ENCODE measurements around the gene APOC3. TPM values are rescaled to one million over a fixed set of nuclear protein-coding genes. Genes with fewer than 3 reads are reported as not detected.

The APOC3 gene
- total and polyA plus RNA-seq, 10 of the 15 experiments (the other 5 are each of a cell fraction or from before 2014, with no cell fraction given) = 1.9 TPM; not detected in 9

DNA sequence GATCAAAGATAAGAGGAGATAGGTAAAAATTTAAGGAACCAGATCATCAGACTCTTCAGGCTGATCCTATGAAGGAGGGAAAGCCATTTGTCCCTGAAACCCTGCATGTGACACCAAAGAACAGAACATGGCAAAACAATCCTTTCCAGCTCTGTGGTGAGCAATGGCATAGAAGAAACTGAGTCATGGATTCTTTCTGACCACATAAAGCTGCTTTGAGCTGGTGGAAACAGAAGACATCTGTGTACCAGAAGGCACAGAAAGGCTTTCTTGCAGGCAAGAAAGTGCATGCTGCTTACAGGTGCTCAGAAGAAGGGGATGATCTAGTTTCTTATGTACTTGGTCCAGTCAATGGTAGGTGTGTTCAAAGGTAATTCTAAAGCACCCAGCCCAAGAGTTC lies 52.7 kb downstream of the APOC3 start:
- CTCF ChIA-PET = interaction anchor here (0.6 to 5.9 kb wide), 8 partner anchors 11 to 422 kb away, joined by 3 to 105 read pairs (median 3); partner anchors contain the start of gene APOA5
- H2AFZ ChIP-seq (ENCODE audit: control insufficient read depth, low read depth, low read length) = no peak overlapping the region
- H3K9me3 ChIP-seq (replicated peaks; ENCODE audit: control insufficient read depth, insufficient read depth, low read length) = no peaks in the 10 kb centered on the region
- in situ Hi-C loops (cut with MboI) (no loop called here), intact Hi-C loops (cut with micrococcal nuclease; ENCODE audit: unreplicated experiment) (no loop called here)
- no peak overlapping the region for H3K9ac ChIP-seq (ENCODE audit: control insufficient read depth, insufficient read depth, low read length)
- H3K4me3 ChIP-seq = no peak overlapping the region
- H3K79me2 ChIP-seq (ENCODE audit: control insufficient read depth, insufficient read depth, low read length) = no peaks in the 10 kb centered on the region
- H3K4me2 ChIP-seq (ENCODE audit: control insufficient read depth, insufficient read depth) = no peak overlapping the region
- RAD21 ChIA-PET (ENCODE audit: unreplicated experiment) = no interaction called here
- H3K4me1 ChIP-seq (ENCODE audit: control insufficient read depth, insufficient read depth, low read length) = no peaks in the 10 kb centered on the region
- no peak overlapping the region for H3K27ac ChIP-seq (ENCODE audit: control insufficient read depth, insufficient read depth)
- TF ChIP-seq FOXK2 (IDR thresholded peaks at IDR 0.05) = no peak
- TF ChIP-seq BACH1 (IDR thresholded peaks at IDR 0.05; ENCODE audit: borderline replicate concordance) = no peak
- no peak for TF ChIP-seq JUND (IDR thresholded peaks at IDR 0.05; ENCODE audit: low read depth, low read length)
- no peak for TF ChIP-seq MTA2 (IDR thresholded peaks at IDR 0.05; ENCODE audit: low read depth)
- no peak for TF ChIP-seq RUNX3 (IDR thresholded peaks at IDR 0.05; ENCODE audit: low read length)
- TF ChIP-seq EP300 (IDR thresholded peaks at IDR 0.05; ENCODE audit: borderline replicate concordance in 1 of 2, control insufficient read depth in 1 of 2, low read depth in 2 of 2, low read length in 2 of 2) = no peak
- TF ChIP-seq EED (IDR thresholded peaks at IDR 0.05; ENCODE audit: low read depth) = no peak
- no peak for TF ChIP-seq MYC (IDR thresholded peaks at IDR 0.05; ENCODE audit: insufficient read depth, insufficient read length, insufficient replicate concordance, low read length, severe bottlenecking)
- TF ChIP-seq, protein P1, sequence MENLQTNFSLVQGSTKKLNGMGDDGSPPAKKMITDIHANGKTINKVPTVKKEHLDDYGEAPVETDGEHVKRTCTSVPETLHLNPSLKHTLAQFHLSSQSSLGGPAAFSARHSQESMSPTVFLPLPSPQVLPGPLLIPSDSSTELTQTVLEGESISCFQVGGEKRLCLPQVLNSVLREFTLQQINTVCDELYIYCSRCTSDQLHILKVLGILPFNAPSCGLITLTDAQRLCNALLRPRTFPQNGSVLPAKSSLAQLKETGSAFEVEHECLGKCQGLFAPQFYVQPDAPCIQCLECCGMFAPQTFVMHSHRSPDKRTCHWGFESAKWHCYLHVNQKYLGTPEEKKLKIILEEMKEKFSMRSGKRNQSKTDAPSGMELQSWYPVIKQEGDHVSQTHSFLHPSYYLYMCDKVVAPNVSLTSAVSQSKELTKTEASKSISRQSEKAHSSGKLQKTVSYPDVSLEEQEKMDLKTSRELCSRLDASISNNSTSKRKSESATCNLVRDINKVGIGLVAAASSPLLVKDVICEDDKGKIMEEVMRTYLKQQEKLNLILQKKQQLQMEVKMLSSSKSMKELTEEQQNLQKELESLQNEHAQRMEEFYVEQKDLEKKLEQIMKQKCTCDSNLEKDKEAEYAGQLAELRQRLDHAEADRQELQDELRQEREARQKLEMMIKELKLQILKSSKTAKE (IDR thresholded peaks at IDR 0.05; ENCODE audit: low read depth, poor library complexity, severe bottlenecking) = no peak
- BruUV-seq (replicated peaks) = no TSS peak
- no peaks in the 10 kb centered on the region for H4K20me1 ChIP-seq (ENCODE audit: control insufficient read depth, insufficient read depth)
- H3K27me3 ChIP-seq (replicated peaks in 1 of 2; ENCODE audit: control insufficient read depth in 2 of 2, insufficient read depth in 2 of 2, low read length in 1 of 2) = no peaks in the 10 kb centered on the region
- POLR2A ChIA-PET = no interaction called here
- no peaks in the 10 kb centered on the region for H3K36me3 ChIP-seq (ENCODE audit: control insufficient read depth in 2 of 2, insufficient read depth in 2 of 2, low read length in 1 of 2)
- SMC1A ChIA-PET (ENCODE audit: uncharacterized antibody, unreplicated experiment) = interaction anchor here (0.7 to 11.3 kb wide), 4 partner anchors 8 to 346 kb away, joined by 3 to 166 read pairs (median 3); partner anchors contain the start of gene SIK3
- FAIRE-seq (no peak), DNase-seq (ENCODE audit: low read depth, low spot score) (no peak), ATAC-seq (no peak)

Other genes starting within 250 kb of the APOC3 start
- 24.5 and 26.4 TPM in 2 replicates for gene BUD13, start 56.9 kb upstream of the APOC3 start, total RNA-seq (2014; rRNA removed)
- 27.4 and 29.3 TPM in 2 replicates for gene BUD13, start 56.9 kb upstream of the APOC3 start, total RNA-seq (2014; rRNA removed; fragmentation: Illumina TruSeq; extraction: Trizol)
- 23.8 and 25.6 TPM in 2 replicates for gene BUD13, start 56.9 kb upstream of the APOC3 start, total RNA-seq (2021)
- 27.6 and 29.3 TPM in 2 replicates for gene BUD13, start 56.9 kb upstream of the APOC3 start, polyA plus RNA-seq (2011; rRNA removed)
- 36.5 and 46.4 TPM in 2 replicates for gene BUD13, start 56.9 kb upstream of the APOC3 start, polyA plus RNA-seq (2014; fragmentation: Illumina TruSeq; extraction: Trizol)
- gene BUD13, start 56.9 kb upstream of the APOC3 start, polyA plus RNA-seq (2014; fragmentation: Nextera tagmentation; extraction: Ambion mirVana) = 10 to 100 TPM; 10.9 to 15.8 TPM
- 22.9 and 24.0 TPM in 2 replicates for gene BUD13, start 56.9 kb upstream of the APOC3 start, polyA plus RNA-seq (2014; rRNA removed)
- 10 to 100 TPM; 25.0 to 27.1 TPM for gene BUD13, start 56.9 kb upstream of the APOC3 start, polyA plus RNA-seq (2016; fragmentation: Nextera tagmentation; extraction: Ambion mirVana)
- gene ZPR1, start 41.9 kb upstream of the APOC3 start, total RNA-seq (2014; rRNA removed) = 42.8 and 46.3 TPM in 2 replicates
- gene ZPR1, start 41.9 kb upstream of the APOC3 start, total RNA-seq (2014; rRNA removed; fragmentation: Illumina TruSeq; extraction: Trizol) = 50.1 and 54.3 TPM in 2 replicates
- gene ZPR1, start 41.9 kb upstream of the APOC3 start, total RNA-seq (2021) = 55.1 and 58.4 TPM in 2 replicates
- gene ZPR1, start 41.9 kb upstream of the APOC3 start, polyA plus RNA-seq (2011; rRNA removed) = 76.9 and 80.4 TPM in 2 replicates
- 55.1 and 70.4 TPM in 2 replicates for gene ZPR1, start 41.9 kb upstream of the APOC3 start, polyA plus RNA-seq (2014; fragmentation: Illumina TruSeq; extraction: Trizol)
- 10 to 100 TPM in 1 of 2 experiments, 1 to 10 TPM in 1; 9.3 to 20.4 TPM for gene ZPR1, start 41.9 kb upstream of the APOC3 start, polyA plus RNA-seq (2014; fragmentation: Nextera tagmentation; extraction: Ambion mirVana)
- 46.9 and 48.3 TPM in 2 replicates for gene ZPR1, start 41.9 kb upstream of the APOC3 start, polyA plus RNA-seq (2014; rRNA removed)
- gene ZPR1, start 41.9 kb upstream of the APOC3 start, polyA plus RNA-seq (2016; fragmentation: Nextera tagmentation; extraction: Ambion mirVana) = 10 to 100 TPM; 89.3 to 89.7 TPM
- gene APOA5, start 38.0 kb upstream of the APOC3 start, total RNA-seq (2014; rRNA removed) = not detected in 2 replicates
- not detected in 2 replicates for gene APOA5, start 38.0 kb upstream of the APOC3 start, total RNA-seq (2014; rRNA removed; fragmentation: Illumina TruSeq; extraction: Trizol)
- gene APOA5, start 38.0 kb upstream of the APOC3 start, total RNA-seq (2021) = 0.15 and 0.35 TPM in 2 replicates
- gene APOA5, start 38.0 kb upstream of the APOC3 start, polyA plus RNA-seq (2011; rRNA removed) = not detected in 2 replicates
- gene APOA5, start 38.0 kb upstream of the APOC3 start, polyA plus RNA-seq (2014; fragmentation: Illumina TruSeq; extraction: Trizol) = not detected in 2 replicates
- gene APOA5, start 38.0 kb upstream of the APOC3 start, polyA plus RNA-seq (2014; fragmentation: Nextera tagmentation; extraction: Ambion mirVana) = not detected
- not detected in 2 replicates for gene APOA5, start 38.0 kb upstream of the APOC3 start, polyA plus RNA-seq (2014; rRNA removed)
- gene APOA5, start 38.0 kb upstream of the APOC3 start, polyA plus RNA-seq (2016; fragmentation: Nextera tagmentation; extraction: Ambion mirVana) = not detected
- not detected in 2 replicates for gene APOA4, start 6.6 kb upstream of the APOC3 start, total RNA-seq (2014; rRNA removed)
- gene APOA4, start 6.6 kb upstream of the APOC3 start, total RNA-seq (2014; rRNA removed; fragmentation: Illumina TruSeq; extraction: Trizol) = not detected in 2 replicates
- gene APOA4, start 6.6 kb upstream of the APOC3 start, total RNA-seq (2021) = not detected in 2 replicates
- gene APOA4, start 6.6 kb upstream of the APOC3 start, polyA plus RNA-seq (2011; rRNA removed) = not detected in 2 replicates
- not detected in 2 replicates for gene APOA4, start 6.6 kb upstream of the APOC3 start, polyA plus RNA-seq (2014; fragmentation: Illumina TruSeq; extraction: Trizol)
- gene APOA4, start 6.6 kb upstream of the APOC3 start, polyA plus RNA-seq (2014; fragmentation: Nextera tagmentation; extraction: Ambion mirVana) = not detected
- not detected in 2 replicates for gene APOA4, start 6.6 kb upstream of the APOC3 start, polyA plus RNA-seq (2014; rRNA removed)
- gene APOA4, start 6.6 kb upstream of the APOC3 start, polyA plus RNA-seq (2016; fragmentation: Nextera tagmentation; extraction: Ambion mirVana) = not detected
- gene APOA1, start 7.7 kb downstream of the APOC3 start, total RNA-seq (2014; rRNA removed) = 0.33 and 0.56 TPM in 2 replicates
- not detected in 2 replicates for gene APOA1, start 7.7 kb downstream of the APOC3 start, total RNA-seq (2014; rRNA removed; fragmentation: Illumina TruSeq; extraction: Trizol)
- 2.0 and 2.4 TPM in 2 replicates for gene APOA1, start 7.7 kb downstream of the APOC3 start, total RNA-seq (2021)
- gene APOA1, start 7.7 kb downstream of the APOC3 start, polyA plus RNA-seq (2011; rRNA removed) = 0.10 TPM in 1 of 2 replicates, not detected in the other
- gene APOA1, start 7.7 kb downstream of the APOC3 start, polyA plus RNA-seq (2014; fragmentation: Illumina TruSeq; extraction: Trizol) = not detected in 2 replicates
- under 1 TPM; 0.16 to 0.24 TPM for gene APOA1, start 7.7 kb downstream of the APOC3 start, polyA plus RNA-seq (2014; fragmentation: Nextera tagmentation; extraction: Ambion mirVana)
- 0.41 TPM in 1 of 2 replicates, not detected in the other for gene APOA1, start 7.7 kb downstream of the APOC3 start, polyA plus RNA-seq (2014; rRNA removed)
- under 1 TPM; 0.23 to 0.42 TPM for gene APOA1, start 7.7 kb downstream of the APOC3 start, polyA plus RNA-seq (2016; fragmentation: Nextera tagmentation; extraction: Ambion mirVana)